GM23248 (cell line): ENCODE data around the gene DACH1. TPM values are rescaled to one million over a fixed set of nuclear protein-coding genes. Genes with fewer than 3 reads are reported as not detected.

Experiments used
- DNase-seq: peaks from one replicate; pipeline ENCODE4 v3.0.0-alpha.2; 2015
- H2AFZ ChIP-seq: fragments of 200-600 bp; sonication (generic); 2 replicates; pipeline ENCODE4 v1.6.1; 2016; ENCODE audit warnings: antibody characterized with exemption
- H3F3A ChIP-seq: fragments of 200-600 bp; sonication (generic); 2 replicates; pipeline ENCODE4 v1.6.1; 2016; ENCODE audit warnings: mild to moderate bottlenecking, antibody characterized with exemption, mixed run types; ENCODE audit not compliant: insufficient read depth
- H3K27ac ChIP-seq: fragments of 200-600 bp; sonication (generic); 2 replicates; pipeline ENCODE4 v1.5.1; 2016; ENCODE audit warnings: mild to moderate bottlenecking
- H3K27me3 ChIP-seq: fragments of 200-600 bp; sonication (generic); replicated peaks from 2 replicates; pipeline ENCODE4 v1.6.1; 2016; ENCODE audit warnings: mild to moderate bottlenecking; ENCODE audit not compliant: insufficient read depth
- H3K36me3 ChIP-seq: fragments of 200-600 bp; sonication (generic); 2 replicates; pipeline ENCODE4 v1.6.1; 2016; ENCODE audit warnings: low read depth, mild to moderate bottlenecking
- H3K4me1 ChIP-seq: fragments of 200-600 bp; sonication (generic); 2 replicates; pipeline ENCODE4 v1.6.1; 2016; ENCODE audit warnings: mild to moderate bottlenecking; ENCODE audit not compliant: insufficient read depth
- H3K4me2 ChIP-seq: fragments of 200-600 bp; sonication (generic); one replicate; pipeline ENCODE4 v1.6.1; 2016; ENCODE audit warnings: mild to moderate bottlenecking; ENCODE audit not compliant: unreplicated experiment
- H3K4me3 ChIP-seq: fragments of 200-600 bp; sonication (generic); 2 replicates; pipeline ENCODE4 v1.5.1; 2016; ENCODE audit warnings: mild to moderate bottlenecking
- H3K79me2 ChIP-seq: fragments of 200-600 bp; sonication (generic); 2 replicates; pipeline ENCODE4 v1.6.1; 2016; ENCODE audit warnings: mild to moderate bottlenecking; ENCODE audit not compliant: insufficient read depth
- H3K9ac ChIP-seq: fragments of 200-600 bp; sonication (generic); 2 replicates; pipeline ENCODE4 v1.6.1; 2016; ENCODE audit warnings: mild to moderate bottlenecking
- H3K9me2 ChIP-seq: fragments of 200-600 bp; sonication (generic); 2 replicates; pipeline ENCODE4 v1.6.1; 2016; ENCODE audit warnings: mixed run types, mild to moderate bottlenecking, moderate library complexity; ENCODE audit not compliant: insufficient read depth
- H3K9me3 ChIP-seq: fragments of 200-600 bp; sonication (generic); one replicate; pipeline ENCODE4 v1.6.1; 2017; ENCODE audit warnings: low read depth
- H4K20me1 ChIP-seq: fragments of 200-600 bp; sonication (generic); 2 replicates; pipeline ENCODE4 v1.6.0; 2016; ENCODE audit not compliant: insufficient read depth
- EZH2 ChIP-seq: fragments of 200-600 bp; sonication (generic); IDR thresholded peaks from 2 replicates; pipeline ENCODE4 v1.6.1; 2018; ENCODE audit warnings: antibody characterized with exemption, mild to moderate bottlenecking; ENCODE audit not compliant: insufficient read depth, poor library complexity, severe bottlenecking
- EZH2phosphoT487 ChIP-seq: fragments of 200-600 bp; sonication (generic); IDR thresholded peaks from 2 replicates; pipeline ENCODE4 v1.6.1; 2018; ENCODE audit warnings: antibody characterized with exemption, moderate library complexity, mild to moderate bottlenecking, low read depth; ENCODE audit not compliant: insufficient read depth
- WGBS, 2 experiments: methylation state at CpG; one replicate each; pipeline ENCODE4 v1.1.6; 2015 to 2017; ENCODE audit warnings: low lambda C conversion rate in 2 of 2, low coverage in 1 of 2; ENCODE audit errors: missing lambda C conversion rate in 2 of 2; 5-methylcytosine and 5-hydroxymethylcytosine counted together
- in situ Hi-C: fragments of 300-500 bp; cut with MboI; formaldehyde crosslinking; loops from 2 replicates; pipeline ENCODE4 v1.15.0; 2020
- polyA plus RNA-seq: library from polyadenylated mRNA; unstranded; fragments of >200 nt; fragmentation: Nextera tagmentation; extraction: Ambion mirVana; gene quantifications from 2 replicates; pipeline ENCODE4 v1.2.1, GENCODE V29; 2016
- total RNA-seq: library from RNA; depleted of rRNA; stranded (reverse); fragments of >200 nt; shearing (Covaris generic); gene quantifications from 2 replicates; pipeline ENCODE4 v1.2.3, GENCODE V29; 2014

The DACH1 gene
- total and polyA plus RNA-seq, 2 experiments from 2014 or later, result not detected

- H2AFZ ChIP-seq, result no peak overlapping the region
- H3K27me3 ChIP-seq, result no peaks in the 10 kb centered on the region
- peaks cover 5% of the 10 kb centered on the region for H3K9me3 ChIP-seq
- 26 to 36% methylated on average over 3 of the region's 3 CpGs for WGBS, 2 experiments
- no peak overlapping the region for H3K9ac ChIP-seq
- in situ Hi-C loops, result no loop called here
- H4K20me1 ChIP-seq, result no peaks in the 10 kb centered on the region
- no peaks in the 10 kb centered on the region for H3F3A ChIP-seq
- no peak overlapping the region for H3K4me2 ChIP-seq
- H3K4me3 ChIP-seq, result no peak overlapping the region
- H3K9me2 ChIP-seq, result no peaks in the 10 kb centered on the region
- H3K36me3 ChIP-seq, result no peaks in the 10 kb centered on the region
- DNase-seq, result no peak
- no peaks in the 10 kb centered on the region for H3K4me1 ChIP-seq
- H3K27ac ChIP-seq, result no peak overlapping the region
- TF ChIP-seq EZH2phosphoT487 (no peak), EZH2 (no peak)
- no peaks in the 10 kb centered on the region for H3K79me2 ChIP-seq
These were observed 286.4 kb downstream of the DACH1 start for GRCh38 chr13:71580614-71581013.

GRCh38 chr13:71578048-71578447, 289.0 kb downstream of the DACH1 start:
- no peak for DNase-seq
- H3K9me2 ChIP-seq, result no peaks in the 10 kb centered on the region
- H3K4me1 ChIP-seq, result no peaks in the 10 kb centered on the region
- in situ Hi-C loops, result no loop called here
- H3K4me3 ChIP-seq, result no peak overlapping the region
- H3K9ac ChIP-seq, result no peak overlapping the region
- H2AFZ ChIP-seq, result no peak overlapping the region
- H3K27me3 ChIP-seq, result no peaks in the 10 kb centered on the region
- 32 to 44% methylated on average over 6 of the region's 6 CpGs for WGBS, 2 experiments
- H3F3A ChIP-seq, result no peaks in the 10 kb centered on the region
- H3K9me3 ChIP-seq, result peaks cover 5% of the 10 kb centered on the region
- H3K4me2 ChIP-seq, result no peak overlapping the region
- H4K20me1 ChIP-seq, result no peaks in the 10 kb centered on the region
- TF ChIP-seq EZH2, result no peak
- TF ChIP-seq EZH2phosphoT487, result no peak
- H3K79me2 ChIP-seq, result no peaks in the 10 kb centered on the region
- H3K27ac ChIP-seq, result no peak overlapping the region
- H3K36me3 ChIP-seq, result no peaks in the 10 kb centered on the region

GRCh38 chr13:71577127-71577526, 289.9 kb downstream of the DACH1 start:
- TF ChIP-seq EZH2, result no peak
- no peak for TF ChIP-seq EZH2phosphoT487
- Histone ChIP-seq H3K9me3 (peaks cover 5% of the 10 kb centered on the region), H3K27ac (no peak overlapping the region), H3K36me3 (no peaks in the 10 kb centered on the region), H3K4me1 (no peaks in the 10 kb centered on the region), H4K20me1 (no peaks in the 10 kb centered on the region), H2AFZ (no peak overlapping the region), H3K9me2 (no peaks in the 10 kb centered on the region), H3K9ac (no peak overlapping the region), H3K79me2 (no peaks in the 10 kb centered on the region), H3F3A (no peaks in the 10 kb centered on the region), H3K4me2 (no peak overlapping the region), H3K4me3 (no peak overlapping the region), H3K27me3 (no peaks in the 10 kb centered on the region)
- WGBS, 2 experiments, result 23 to 25% methylated on average over 2 of the region's 2 CpGs
- no peak for DNase-seq
- in situ Hi-C loops, result no loop called here

- Histone ChIP-seq H3F3A (no peaks in the 10 kb centered on the region), H3K4me1 (no peaks in the 10 kb centered on the region), H3K9me2 (no peaks in the 10 kb centered on the region), H2AFZ (no peak overlapping the region), H3K9me3 (peaks cover under 1% of the 10 kb centered on the region), H3K36me3 (no peaks in the 10 kb centered on the region), H3K27me3 (no peaks in the 10 kb centered on the region), H3K4me2 (no peak overlapping the region), H3K27ac (no peak overlapping the region), H3K9ac (no peak overlapping the region), H3K4me3 (no peak overlapping the region), H4K20me1 (no peaks in the 10 kb centered on the region), H3K79me2 (no peaks in the 10 kb centered on the region)
- in situ Hi-C loops, result no loop called here
- DNase-seq, result no peak
- 3 to 4% methylated on average over 1 of the region's 1 CpG for WGBS, 2 experiments
- TF ChIP-seq EZH2, result no peak
- no peak for TF ChIP-seq EZH2phosphoT487
These were observed 290.4 kb downstream of the DACH1 start for GRCh38 chr13:71576571-71576970.

- Histone ChIP-seq H3K4me2 (no peak overlapping the region), H3K27me3 (no peaks in the 10 kb centered on the region), H3K79me2 (no peaks in the 10 kb centered on the region), H3K9me2 (no peaks in the 10 kb centered on the region), H3K4me3 (no peak overlapping the region), H4K20me1 (no peaks in the 10 kb centered on the region), H3K36me3 (no peaks in the 10 kb centered on the region), H3F3A (no peaks in the 10 kb centered on the region), H3K4me1 (no peaks in the 10 kb centered on the region), H3K27ac (no peak overlapping the region), H3K9me3 (no peaks in the 10 kb centered on the region), H3K9ac (no peak overlapping the region), H2AFZ (no peak overlapping the region)
- no peak for DNase-seq
- 8 to 9% methylated on average over 4 of the region's 4 CpGs for WGBS, 2 experiments
- in situ Hi-C loops, result no loop called here
- TF ChIP-seq EZH2phosphoT487 (no peak), EZH2 (no peak)
These were observed 320.1 kb downstream of the DACH1 start for GRCh38 chr13:71546881-71547280.
